Stimulated activated CD4-positive, alpha-beta T cell treated with anti-CD3 and anti-CD28 coated beads, Interleukin-1b, Interleukin-23, amount 100 ng/mL, for 4 hours (primary cell): Measurements from ENCODE around the gene AMZ2.

Source experiments
- DNase-seq, 2 donors: peaks; one replicate each; pipeline ENCODE4 v3.0.0-alpha.2; 2020; ENCODE audit warnings: low read depth in 2 of 2

AMZ2 gene

DNA sequence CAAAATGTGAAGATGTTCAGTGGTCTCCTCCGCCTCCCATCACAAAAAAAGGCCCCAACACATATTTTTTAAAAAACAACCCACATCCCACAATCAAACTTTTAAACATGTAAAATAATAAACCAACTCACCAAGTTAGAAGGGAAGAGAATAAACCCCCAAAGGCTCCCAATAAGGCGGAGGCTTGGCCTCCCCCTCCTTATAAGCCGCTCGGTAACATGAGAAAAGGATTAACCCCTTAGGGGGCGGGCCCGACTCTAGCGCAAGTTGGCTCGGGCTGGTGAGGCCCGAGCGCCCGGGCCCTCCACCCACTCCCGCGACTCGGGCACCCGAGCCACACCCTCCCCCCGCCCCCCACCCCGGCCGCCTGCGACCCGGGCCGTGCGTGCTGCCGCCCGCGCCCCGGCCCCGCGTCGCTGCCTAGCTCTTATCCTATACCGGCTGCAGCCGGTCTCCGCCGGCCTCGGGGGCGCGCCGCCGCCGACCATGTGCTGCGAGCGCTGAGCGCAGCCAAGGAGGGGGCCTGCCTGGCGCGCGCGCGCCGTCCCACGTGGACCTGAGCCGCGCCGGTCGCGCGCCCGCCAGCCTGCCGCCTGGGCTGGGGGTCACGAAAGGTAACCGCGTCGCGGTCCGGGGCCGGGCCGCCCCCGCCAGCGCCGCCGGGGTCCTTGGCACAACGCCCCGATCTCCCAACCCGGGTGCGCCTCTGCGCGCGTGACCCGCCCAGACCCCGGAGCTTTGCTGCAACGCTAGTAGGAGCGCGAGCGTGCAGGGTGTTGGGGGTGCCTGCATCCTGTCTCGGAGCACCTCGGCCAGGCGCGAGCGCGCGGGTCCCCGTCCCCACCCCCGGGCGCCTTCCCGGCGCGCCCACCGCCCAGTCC lies 43.4 kb downstream of the AMZ2 start, which contains the start of the genes ARSG and SLC16A6:
TSS of gene ARSG (plus strand) at position 541 of the 881 bp plus-strand sequence. CDS start 15,999 bp downstream, outside the sequence.
TSS of gene SLC16A6 (minus strand) at position 173 of the 881 bp plus-strand sequence. CDS start 12,807 bp downstream, outside the sequence.
- peak; percentile 72 to 78 for DNase-seq

DNA sequence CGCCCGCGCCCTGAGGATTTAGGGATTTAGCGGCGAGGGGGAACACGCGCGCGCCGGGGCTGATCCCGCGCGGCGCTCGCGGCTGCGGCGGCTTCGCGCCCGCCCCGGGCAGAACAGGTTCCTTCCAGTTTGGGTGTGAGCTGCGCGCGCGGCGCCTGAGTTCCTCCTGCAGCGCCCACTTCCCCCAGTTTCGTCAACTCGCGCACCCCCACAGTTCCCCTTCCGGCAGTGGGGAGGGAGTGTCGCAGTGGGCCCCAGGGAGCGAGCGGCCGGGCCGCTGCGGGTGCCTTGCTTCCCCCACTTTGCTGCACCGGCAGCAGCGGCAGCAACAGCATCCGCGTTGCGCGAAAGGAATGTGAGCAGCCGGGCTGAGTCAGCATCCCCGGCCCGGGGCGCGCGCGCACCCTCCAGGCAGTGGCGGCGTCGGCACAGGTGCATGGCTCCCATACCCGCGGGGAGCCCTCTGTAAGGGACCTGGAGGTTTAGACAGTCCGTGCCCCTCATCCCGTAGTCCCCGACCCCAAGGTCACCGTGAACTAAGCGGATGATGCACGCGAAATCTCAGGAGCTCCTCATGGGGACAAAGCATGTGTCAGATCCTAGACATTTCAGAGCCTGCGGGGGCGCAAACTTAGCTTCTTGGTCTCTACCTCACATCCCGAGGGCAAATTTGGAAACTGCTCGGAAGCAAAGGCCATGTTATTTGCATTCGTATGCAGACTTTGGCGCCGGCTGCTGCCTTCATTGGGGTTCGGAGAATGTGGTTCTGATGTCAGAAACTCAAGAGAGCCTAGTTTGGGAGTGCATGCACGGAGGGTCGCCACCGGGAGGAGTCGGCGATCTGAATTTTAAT lies 44.2 kb downstream of the AMZ2 start:
- peak; percentile 77 to 81 for DNase-seq

DNA sequence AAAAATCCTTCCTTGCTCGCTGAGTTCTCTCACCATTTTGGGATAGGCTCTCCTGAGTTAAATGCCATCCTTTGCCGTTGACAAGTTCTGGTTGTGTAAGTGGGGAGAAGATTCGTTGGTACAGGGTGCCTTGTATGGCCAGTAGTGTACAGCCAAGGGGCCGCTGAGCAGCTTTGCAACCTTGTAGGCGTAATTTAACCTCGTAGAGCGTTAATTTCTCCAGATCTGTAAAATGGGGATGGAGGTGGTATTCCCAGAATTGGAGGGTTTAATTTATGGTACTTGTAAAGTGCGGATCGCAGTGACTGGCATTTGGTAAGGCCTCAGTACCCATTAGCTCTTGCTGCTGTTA lies 44.8 kb downstream of the AMZ2 start:
- DNase-seq = no peak

GRCh38 chr17:68293490-68294195 lies 45.8 kb downstream of the AMZ2 start:
- no peak for DNase-seq

- no peak for DNase-seq
These were observed 46.3 kb downstream of the AMZ2 start for GRCh38 chr17:68294196-68294555.

- DNase-seq = no peak
These were observed 46.8 kb downstream of the AMZ2 start for GRCh38 chr17:68294617-68295016.

GRCh38 chr17:68295086-68295485 lies 47.2 kb downstream of the AMZ2 start:
- peak in 1 of 2 donors; percentile 29 for DNase-seq

DNA sequence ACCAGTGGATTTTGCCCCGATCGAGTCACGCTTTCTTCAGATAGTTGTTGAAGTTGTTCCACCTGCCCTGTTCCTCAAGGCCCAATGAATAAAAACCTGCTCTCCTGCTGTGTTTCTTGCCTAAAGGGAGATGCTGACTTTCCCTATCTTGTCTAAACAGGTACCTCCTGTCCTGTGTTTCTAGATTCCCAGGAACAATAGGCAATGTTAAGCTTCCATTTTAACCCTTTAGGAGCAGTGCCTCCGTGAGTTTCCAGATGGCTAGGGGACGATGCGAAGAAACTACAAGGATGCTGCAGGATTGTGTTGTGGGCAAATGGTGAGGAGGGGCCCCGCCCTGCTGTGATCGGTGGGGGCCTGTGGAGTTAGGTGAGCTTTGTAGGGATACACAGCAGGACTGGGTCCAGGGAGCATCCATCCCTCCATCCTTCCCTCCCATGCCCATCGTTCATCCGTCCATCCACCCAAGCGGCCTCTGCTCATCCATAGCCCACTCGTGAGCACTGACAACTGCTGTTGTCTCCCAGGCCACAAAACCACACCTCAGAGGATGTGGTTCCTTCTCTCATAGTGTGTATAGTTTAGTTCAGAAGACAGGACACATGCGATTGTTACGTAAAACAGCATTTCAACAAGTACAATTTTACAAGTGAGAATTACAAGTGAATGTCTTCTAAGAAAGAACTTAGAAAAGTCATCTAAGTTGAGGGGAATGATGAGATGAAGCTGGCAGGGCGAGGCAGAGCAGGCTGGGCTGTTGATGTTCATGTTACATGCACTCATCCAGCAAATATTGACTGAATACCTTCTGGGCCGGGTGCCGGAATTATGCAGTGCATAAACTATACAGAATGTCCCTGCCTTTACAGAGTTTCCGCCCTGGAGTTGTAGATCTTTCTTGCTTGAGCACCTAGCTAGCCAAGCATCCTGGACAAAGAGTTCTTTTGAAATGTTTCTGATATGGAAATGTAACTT lies 48.7 kb downstream of the AMZ2 start:
- no peak for DNase-seq

GRCh38 chr17:68297195-68297594 lies 49.4 kb downstream of the AMZ2 start:
- DNase-seq = no peak

- DNase-seq = no peak
These were observed 50.8 kb downstream of the AMZ2 start for GRCh38 chr17:68298601-68299000.

DNA sequence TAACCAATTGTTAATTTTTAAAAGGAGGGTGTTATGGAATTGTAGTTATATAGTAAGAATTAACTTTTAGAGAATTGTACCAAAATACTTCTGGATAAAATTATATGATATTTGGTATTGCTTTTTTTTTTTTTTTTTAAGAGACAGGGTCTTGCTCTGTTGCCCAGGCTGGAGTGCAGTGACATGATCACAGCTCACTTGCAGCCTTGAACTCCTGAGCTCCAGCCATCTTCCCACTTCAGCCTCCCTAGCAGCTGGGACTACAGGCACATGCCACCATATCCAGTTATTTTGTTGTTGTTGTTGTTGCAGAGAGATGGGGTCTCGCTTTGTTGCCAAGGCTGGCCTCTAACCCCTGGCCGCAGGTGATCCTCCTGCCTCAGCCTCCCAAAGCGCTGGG lies 52.0 kb downstream of the AMZ2 start:
- no peak for DNase-seq

DNA sequence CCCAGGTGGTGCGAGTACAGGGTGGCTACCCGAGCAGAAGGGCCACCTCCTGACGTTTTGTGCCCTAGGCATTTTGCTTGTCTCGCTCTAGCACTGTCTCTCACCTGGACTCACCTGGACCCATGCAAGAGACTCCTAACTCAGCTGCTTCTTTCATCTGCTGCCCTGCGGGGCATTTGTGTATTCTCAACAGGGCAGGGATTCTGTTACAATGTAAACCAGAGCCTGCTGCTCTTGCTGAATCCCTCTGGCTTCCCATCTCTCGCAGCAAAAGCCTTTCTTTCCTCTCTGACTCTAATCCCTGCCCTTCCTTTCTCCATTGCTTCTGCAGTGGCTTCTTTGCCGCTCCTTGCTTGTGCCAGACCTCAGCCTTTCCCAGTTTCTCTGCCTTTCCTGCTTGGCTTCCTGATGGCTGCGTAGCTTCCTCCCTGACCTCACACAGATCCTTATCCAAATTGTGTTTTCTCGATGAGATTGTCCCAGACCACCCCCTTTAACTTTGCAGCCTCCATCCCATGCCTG lies 53.7 kb downstream of the AMZ2 start:
- no peak for DNase-seq

DNA sequence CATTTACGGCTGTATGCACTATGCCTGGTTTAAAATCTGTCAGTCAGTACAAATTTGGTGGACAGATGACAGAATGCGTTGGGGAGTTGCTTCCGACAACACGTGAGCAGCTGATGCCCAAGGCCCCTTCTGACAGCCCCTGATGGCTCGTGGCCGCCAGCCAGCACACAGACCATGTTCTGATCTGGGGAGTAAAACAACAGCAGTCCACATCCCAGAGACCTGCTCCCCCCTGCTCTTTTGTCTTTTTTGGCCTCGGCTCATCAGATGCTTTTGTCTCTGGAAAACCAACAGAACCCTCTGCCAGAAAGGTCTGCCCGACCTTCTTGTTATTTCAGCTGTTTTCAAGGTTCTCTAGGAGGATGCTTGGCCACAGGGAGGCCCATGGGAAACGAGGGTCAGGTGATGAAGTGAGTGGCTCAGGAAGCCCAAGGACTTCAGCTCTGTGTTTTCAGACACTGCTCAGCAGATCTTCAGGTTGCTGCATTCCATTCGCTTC lies 54.3 kb downstream of the AMZ2 start:
- DNase-seq = no peak

GRCh38 chr17:68302666-68303065 lies 54.8 kb downstream of the AMZ2 start:
- DNase-seq = no peak

DNA sequence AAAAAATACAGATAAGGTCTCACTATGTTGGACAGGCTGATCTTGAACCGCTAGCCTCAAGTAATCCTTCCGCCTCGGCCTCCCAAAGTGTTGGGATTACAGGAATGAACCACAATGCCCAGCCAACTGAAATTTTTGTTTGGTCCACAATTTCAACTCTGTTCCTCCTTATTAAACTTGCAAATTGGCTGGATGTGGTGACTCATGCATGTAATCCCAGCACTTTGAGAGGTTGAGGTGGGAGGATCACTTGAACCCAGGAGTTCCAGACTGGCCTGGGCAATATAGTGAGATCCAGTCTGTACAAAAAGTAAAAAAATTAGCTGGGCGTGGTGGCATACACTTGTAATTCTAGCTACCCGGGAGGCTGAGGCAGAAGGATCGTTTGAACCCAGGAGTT lies 56.9 kb downstream of the AMZ2 start:
- DNase-seq = no peak

DNA sequence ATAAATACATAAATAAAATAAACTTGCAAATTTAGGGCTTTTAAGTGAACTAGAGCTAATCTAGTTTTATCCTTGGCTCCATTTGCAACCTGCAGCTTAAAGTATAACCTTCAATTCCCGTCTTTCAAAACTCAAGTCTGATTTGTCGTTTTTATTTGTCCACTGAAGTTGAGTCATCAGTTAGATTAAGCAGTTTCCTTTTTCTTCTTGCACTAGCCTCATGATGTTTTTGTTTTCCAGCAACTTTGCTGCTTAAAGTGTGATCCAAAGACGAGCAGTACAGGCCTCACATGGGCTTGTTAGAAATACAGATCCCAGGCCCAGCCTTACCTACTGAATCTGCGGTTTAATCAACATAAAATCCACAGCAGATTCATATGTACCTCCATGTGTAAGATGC lies 57.3 kb downstream of the AMZ2 start:
- DNase-seq = no peak
